Middle frontal gyrus (tissue), 1 donor: ENCODE results near the gene DENND1A.
"Not testable (repeated sequence)": the region's sequence is repeated elsewhere in the genome, so short reads cannot be mapped to it uniquely, and the experiment has no call there.

ENCODE experiments used
- DNase-seq: peaks from one replicate; pipeline ENCODE4 v3.0.0-alpha.2; 2015; ENCODE audit warnings: low spot score; ENCODE audit errors: extremely low spot score

DENND1A gene

GRCh38 chr9:123657099-123657498 is 272.8 kb downstream of the DENND1A start:
- no peak for DNase-seq

DNA sequence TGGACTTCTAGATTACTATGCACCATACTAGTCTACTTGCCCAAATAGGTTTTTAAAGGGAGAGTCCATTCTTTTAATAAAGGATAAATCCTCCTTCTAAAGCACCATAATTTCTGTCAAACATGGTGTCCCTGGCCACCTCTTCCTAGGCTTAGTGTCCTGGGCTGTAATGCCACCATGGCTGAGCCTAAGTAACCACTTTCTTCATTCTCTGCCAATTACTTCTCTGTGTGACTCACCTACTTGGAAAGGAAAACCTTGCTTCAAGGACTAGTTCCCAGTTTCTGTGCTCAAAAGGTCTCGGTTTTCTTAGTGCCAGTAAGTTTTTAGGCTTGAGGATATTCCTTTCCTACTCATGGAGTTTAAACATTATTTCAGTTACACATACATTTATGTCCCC is 273.4 kb downstream of the DENND1A start:
- DNase-seq = no peak

DNA sequence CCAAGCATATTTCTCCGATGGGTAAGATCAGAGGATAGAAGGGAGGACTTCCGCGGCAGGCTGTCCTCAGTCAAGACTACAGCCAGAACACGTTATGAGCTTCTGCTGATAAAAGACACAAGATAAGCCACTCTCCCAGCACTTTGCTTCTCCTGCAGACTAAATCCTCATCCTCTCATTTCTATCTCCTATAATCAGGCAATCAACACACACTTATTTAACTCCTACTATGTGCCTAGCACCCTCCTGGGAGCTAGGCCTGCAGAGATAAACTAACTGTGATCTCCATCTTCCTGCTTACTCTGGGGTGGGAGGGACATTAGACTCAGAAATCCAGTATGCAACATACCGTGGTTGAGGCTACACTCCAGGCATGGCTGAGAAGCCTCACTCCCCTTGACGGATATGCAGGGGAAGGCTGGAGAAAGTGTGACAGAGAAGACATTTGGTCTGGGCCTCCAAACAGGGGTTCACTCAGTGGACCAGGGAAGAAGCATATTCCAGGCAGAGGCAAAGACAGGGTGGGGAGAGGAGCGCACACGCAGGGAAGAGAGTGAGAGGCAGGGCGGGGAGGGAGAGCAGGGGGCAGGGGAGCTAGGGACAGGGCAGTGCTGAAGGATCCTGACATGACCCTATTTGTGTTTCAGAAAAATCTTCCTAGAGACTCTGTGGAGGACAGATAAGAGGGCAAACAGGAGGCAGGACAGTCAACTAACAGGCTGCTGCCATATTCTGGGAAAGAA is 274.1 kb downstream of the DENND1A start:
- no peak for DNase-seq

DNA sequence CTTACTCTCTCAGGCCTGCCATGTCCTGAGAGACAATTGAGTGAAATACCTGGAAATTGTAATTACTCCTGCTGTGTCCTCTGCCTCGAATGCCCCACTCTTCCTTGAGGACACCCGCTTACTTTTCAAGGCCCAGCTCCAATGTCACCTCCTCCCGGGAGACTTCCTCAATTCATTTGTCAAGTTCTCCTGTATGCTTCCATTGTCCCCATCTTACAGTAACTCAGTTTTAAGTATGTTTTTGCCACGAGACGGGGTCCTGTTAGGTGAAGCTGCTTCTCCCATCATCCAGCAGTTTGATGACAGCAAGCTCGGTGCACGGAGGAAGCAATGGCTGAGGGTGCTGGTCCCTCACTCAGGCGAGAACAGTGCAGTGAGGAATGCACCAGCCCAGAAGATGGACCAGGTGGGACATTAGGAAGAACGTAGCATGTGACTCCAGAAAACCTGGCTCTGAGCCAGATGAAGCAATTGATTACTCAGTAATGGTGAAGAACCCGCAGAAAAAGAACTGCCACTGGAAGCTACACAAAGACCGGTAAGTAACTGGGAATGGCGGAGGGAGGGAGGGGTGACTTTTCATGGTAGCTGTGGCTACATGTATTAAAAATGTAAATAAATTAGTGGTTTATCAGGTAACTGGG is 274.8 kb downstream of the DENND1A start:
- DNase-seq = no peak

- DNase-seq = peak; percentile 27
These were observed 275.5 kb downstream of the DENND1A start for GRCh38 chr9:123654218-123654993.

DNA sequence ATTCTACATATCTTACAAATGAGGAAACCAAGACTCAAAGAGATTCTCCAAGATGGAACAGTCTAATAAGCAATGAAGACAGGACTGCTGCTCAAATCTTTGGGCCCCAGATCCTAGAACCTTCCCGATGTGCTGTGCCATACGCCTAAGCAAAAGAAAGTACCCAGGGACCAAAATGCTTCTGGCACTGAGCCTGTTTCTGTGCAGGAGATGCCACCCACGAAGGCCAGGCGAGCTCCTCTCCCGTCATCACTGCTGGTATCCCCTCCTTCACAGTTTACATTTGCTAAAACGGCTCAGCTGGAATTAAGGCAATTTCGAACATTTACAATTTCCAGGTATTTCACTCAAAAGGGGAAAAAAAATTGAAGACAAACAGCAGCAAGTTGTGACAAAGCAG is 277.5 kb downstream of the DENND1A start:
- peak; percentile 28 for DNase-seq

GRCh38 chr9:123651871-123652270 is 278.1 kb downstream of the DENND1A start:
- no peak for DNase-seq

GRCh38 chr9:123651273-123651672 is 278.7 kb downstream of the DENND1A start:
- no peak for DNase-seq

- DNase-seq = no peak
These were observed 280.0 kb downstream of the DENND1A start for GRCh38 chr9:123649909-123650308.

DNA sequence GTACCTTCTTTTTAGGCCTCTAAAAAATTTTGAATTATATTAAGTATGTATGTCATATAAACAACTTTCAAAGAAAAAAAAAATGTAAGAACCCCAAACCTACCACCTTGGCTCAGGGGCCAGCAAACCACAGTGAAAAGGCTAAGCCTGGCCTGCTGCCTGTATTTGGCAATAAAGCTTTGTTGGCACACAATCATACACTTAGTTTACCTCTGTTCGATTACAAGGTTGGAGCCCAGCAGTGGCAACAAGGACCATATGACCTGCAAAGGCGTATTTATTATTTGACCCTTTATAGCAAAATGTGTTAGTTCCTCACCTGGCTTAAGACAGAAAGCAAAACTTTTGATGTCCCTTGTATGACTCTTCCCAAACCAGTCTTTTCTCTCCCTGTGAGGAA is 282.8 kb downstream of the DENND1A start:
- DNase-seq = no peak

DNA sequence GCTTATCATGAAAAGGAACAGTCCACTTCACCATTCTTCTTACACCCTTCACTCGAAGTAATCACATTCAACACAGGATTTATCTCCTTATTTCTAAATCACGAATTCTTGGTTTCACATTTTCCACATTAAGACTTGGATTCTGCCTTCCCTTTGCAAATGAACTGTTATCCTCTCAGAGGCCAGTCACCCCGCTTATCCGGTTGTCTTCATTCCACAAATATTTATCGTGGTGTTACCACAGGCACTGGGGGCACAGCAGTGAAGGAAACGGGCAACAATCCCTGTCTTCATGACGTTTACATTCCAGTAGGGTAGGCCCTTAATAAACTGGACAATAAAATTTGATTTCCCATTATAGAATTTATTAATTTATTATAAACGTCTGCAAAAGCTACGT is 284.2 kb downstream of the DENND1A start:
- no peak for DNase-seq

DNA sequence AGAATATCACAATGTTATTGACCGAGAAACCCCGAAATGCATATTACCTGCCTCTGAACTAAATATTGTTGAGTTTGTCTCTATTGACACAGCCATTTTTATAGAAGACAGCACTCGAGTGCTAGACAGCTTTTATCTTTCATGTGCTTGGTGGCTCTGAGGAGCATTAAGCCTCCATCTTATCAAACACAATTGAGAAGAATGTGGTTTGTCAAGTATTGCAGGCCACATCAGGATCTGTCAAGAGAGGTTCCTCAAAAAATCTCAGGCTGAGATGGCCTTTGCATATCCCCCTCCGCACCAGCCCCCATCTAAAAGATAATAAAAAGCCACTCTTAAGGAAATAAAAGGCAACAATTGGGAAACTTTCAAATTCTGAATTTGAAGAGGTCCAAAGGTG is 284.8 kb downstream of the DENND1A start:
- DNase-seq = no peak

DNA sequence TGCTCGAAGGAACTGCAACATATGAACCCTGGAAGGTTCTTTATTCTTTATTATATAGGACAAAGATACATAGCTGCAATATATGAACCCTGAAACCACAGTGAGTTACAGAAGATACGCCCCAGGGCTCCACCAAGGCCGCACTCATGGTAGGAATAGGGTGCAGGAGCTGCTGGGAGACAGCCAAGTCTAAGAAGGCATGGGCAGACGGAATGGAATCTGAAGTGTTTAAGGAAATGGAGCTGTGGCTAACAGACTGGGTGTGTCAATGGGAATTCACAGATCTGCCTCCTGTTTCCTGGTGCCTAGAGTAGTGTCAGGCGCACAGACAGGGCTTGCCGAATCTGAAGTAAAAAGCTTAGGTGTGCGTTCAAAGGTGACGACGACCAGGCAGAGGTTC is 286.4 kb downstream of the DENND1A start:
- DNase-seq = no peak

GRCh38 chr9:123642291-123643278 is 287.3 kb downstream of the DENND1A start:
- DNase-seq = peak; percentile 8

- DNase-seq = no peak
These were observed 289.1 kb downstream of the DENND1A start for GRCh38 chr9:123640792-123641222.

GRCh38 chr9:123639743-123640142 is 290.2 kb downstream of the DENND1A start:
- DNase-seq = no peak

DNA sequence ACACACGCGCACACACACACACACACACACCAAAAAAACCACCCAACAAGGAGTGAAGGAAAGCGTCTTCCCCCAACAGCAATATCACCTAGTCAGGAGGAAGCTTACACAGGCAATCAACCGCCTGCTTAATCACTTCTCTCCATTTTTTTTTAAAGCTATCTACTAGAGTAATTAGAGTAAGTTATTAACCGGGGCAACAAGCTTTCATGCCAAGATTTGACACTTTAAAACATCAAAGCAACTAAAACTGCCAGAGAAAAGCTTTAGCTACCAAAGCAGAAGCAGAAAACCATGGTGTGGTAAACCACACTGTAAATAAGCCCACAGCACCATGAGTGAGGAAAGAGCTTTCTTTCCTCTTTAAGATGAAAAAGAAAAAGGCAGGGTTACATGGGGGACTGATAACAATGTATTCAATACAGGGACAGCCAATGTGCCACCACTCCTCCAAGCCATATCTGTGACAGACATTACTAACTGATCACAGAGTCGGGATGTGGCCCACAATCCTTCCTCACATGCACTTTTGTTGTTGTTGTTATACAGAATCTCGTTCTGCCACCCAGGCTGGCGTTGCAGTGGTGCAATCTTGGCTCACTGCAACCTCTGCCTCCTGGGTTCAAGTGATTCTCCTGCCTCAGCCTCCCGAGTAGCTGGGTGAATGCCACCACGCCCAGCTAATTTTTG is 291.8 kb downstream of the DENND1A start:
- no peak for DNase-seq

DNA sequence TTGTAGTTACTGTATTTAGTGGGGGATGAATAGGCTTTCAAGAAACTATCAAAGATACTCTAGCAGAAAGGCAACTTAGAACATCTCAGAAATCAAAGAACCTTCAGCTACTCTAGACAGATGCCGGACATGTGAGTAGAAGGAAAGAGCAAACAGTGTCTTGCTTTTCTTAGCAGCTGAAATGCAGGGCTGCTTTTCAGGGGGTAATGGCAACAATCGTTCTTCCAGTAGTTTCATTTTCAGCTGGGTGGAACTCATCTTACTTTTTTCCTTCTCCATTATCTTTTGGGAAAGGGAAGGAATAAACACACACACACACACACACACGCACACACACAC is 292.4 kb downstream of the DENND1A start:
- no peak for DNase-seq

DNA sequence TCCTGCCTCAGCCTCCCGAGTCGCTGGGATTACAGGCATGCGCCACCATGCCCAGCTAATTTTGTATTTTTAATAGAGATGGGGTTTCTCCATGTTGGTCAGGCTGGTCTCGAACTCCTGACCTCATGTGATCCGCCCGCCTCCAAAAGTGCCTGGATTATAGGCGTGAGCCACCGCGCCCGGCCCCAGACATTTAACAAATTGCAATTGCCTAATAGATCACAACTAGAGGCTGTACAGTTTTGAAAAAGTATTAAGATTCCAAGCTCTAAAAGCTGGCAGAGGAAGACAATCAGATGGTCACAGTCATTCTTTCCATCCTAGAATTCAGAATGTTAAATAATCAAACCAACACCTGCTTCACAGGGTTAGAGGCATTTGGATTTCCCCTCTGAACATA is 293.1 kb downstream of the DENND1A start:
- DNase-seq = not testable (repeated sequence)

DNA sequence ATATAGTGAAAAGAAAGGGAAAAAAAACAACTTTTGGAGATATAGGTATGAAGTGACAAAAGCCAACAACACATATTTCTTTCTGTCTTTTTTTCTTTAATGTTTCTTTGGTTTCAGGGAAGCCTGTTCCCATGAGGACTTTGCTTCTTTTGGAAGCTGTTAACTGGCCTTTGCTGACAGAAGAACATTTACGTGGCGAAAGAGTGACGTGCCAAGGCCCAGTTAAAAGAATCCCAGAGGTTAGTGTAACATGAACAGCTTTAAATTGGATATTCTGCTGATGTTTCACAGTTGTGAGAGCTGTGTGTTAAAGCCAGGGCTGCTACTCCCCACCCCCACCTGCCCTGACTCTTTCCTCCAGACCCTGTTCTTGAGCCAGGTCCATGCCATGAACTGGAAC is 298.1 kb downstream of the DENND1A start:
- no peak for DNase-seq

GRCh38 chr9:123630233-123630632 is 299.7 kb downstream of the DENND1A start:
- DNase-seq = no peak
